H9 (cell line): ENCODE measurements around the gene CFAP119. TPM values are rescaled to one million over a fixed set of nuclear protein-coding genes. Genes with fewer than 3 reads are reported as not detected.

Experiments used
- DNase-seq: peaks from one replicate; pipeline ENCODE4 v3.0.0-alpha.2; 2017
- H2AFZ ChIP-seq: one replicate; pipeline ENCODE4 v1.6.1; 2013; ENCODE audit warnings: mild to moderate bottlenecking, low read length, control low read depth, moderate library complexity
- H2AK5ac ChIP-seq: 2 replicates; pipeline ENCODE4 v1.6.1; 2013; ENCODE audit warnings: low read length, control low read depth, mixed read lengths; ENCODE audit not compliant: insufficient read length
- H2BK120ac ChIP-seq: one replicate; pipeline ENCODE4 v1.6.1; 2013; ENCODE audit warnings: low read depth, mild to moderate bottlenecking, low read length, control low read depth, inconsistent platforms; ENCODE audit not compliant: poor library complexity, severe bottlenecking
- H2BK12ac ChIP-seq: 2 replicates; pipeline ENCODE4 v1.6.1; 2013; ENCODE audit warnings: low read length, control low read depth, mixed read lengths, low read depth; ENCODE audit not compliant: insufficient read length
- H2BK15ac ChIP-seq: 2 replicates; pipeline ENCODE4 v1.6.1; 2013; ENCODE audit warnings: low read depth, low read length, control low read depth
- H2BK20ac ChIP-seq: one replicate; pipeline ENCODE4 v1.6.1; 2013; ENCODE audit warnings: low read depth, mild to moderate bottlenecking, low read length, control low read depth, inconsistent platforms; ENCODE audit not compliant: poor library complexity, severe bottlenecking
- H2BK5ac ChIP-seq: 2 replicates; pipeline ENCODE4 v1.6.1; 2013; ENCODE audit warnings: low read length, control low read depth, mixed read lengths; ENCODE audit not compliant: insufficient read length
- H3K14ac ChIP-seq: 2 replicates; pipeline ENCODE4 v1.6.1; 2013; ENCODE audit warnings: low read length, control low read depth; ENCODE audit not compliant: insufficient read depth
- H3K18ac ChIP-seq: 2 replicates; pipeline ENCODE4 v1.6.1; 2013; ENCODE audit warnings: low read depth, mild to moderate bottlenecking, mixed read lengths, low read length, control low read depth; ENCODE audit not compliant: insufficient read length
- H3K23ac ChIP-seq: 2 replicates; pipeline ENCODE4 v1.6.1; 2013; ENCODE audit warnings: low read length, control low read depth, mixed read lengths, low read depth; ENCODE audit not compliant: insufficient read length
- H3K23me2 ChIP-seq: 2 replicates; pipeline ENCODE4 v1.6.1; 2013; ENCODE audit warnings: low read depth, mild to moderate bottlenecking, mixed read lengths, low read length, control low read depth; ENCODE audit not compliant: insufficient read length, poor library complexity, severe bottlenecking
- H3K27ac ChIP-seq: 2 replicates; pipeline ENCODE4 v1.5.1; 2013; ENCODE audit warnings: low read length, control low read depth, mixed read lengths, low read depth; ENCODE audit not compliant: insufficient read length
- H3K27me3 ChIP-seq: 2 replicates; pipeline ENCODE4 v1.6.1; 2013; ENCODE audit warnings: low read length, control low read depth, inconsistent platforms; ENCODE audit not compliant: insufficient read depth
- H3K4ac ChIP-seq: 2 replicates; pipeline ENCODE4 v1.6.1; 2013; ENCODE audit warnings: low read depth, mild to moderate bottlenecking, control low read depth, inconsistent platforms, low read length, moderate library complexity
- H3K4me1 ChIP-seq: 2 replicates; pipeline ENCODE4 v1.6.1; 2013; ENCODE audit warnings: low read length, control low read depth, inconsistent platforms; ENCODE audit not compliant: insufficient read depth
- H3K4me2 ChIP-seq: 2 replicates; pipeline ENCODE4 v1.6.1; 2013; ENCODE audit warnings: low read length, control low read depth, mixed read lengths; ENCODE audit not compliant: insufficient read length, insufficient read depth
- H3K56ac ChIP-seq: 2 replicates; pipeline ENCODE4 v1.6.1; 2013; ENCODE audit warnings: low read depth, mild to moderate bottlenecking, mixed read lengths, low read length, control low read depth; ENCODE audit not compliant: insufficient read length
- H3K79me1 ChIP-seq: 2 replicates; pipeline ENCODE4 v1.6.1; 2013; ENCODE audit warnings: low read depth, mild to moderate bottlenecking, moderate library complexity, low read length, control low read depth, inconsistent platforms; ENCODE audit not compliant: insufficient read depth, poor library complexity, severe bottlenecking
- H3K79me2 ChIP-seq: 2 replicates; pipeline ENCODE4 v1.6.1; 2013; ENCODE audit warnings: low read length, control low read depth, inconsistent platforms; ENCODE audit not compliant: insufficient read depth
- H3K9ac ChIP-seq: 2 replicates; pipeline ENCODE4 v1.6.1; 2013; ENCODE audit warnings: low read length, control low read depth, mixed read lengths; ENCODE audit not compliant: insufficient read length; ENCODE audit errors: extremely low read depth
- H3K9me3 ChIP-seq: one replicate; pipeline ENCODE4 v1.6.1; 2013; ENCODE audit warnings: low read depth, low read length, inconsistent platforms; ENCODE audit not compliant: control insufficient read depth
- H3T11ph ChIP-seq: one replicate; pipeline ENCODE4 v1.6.1; 2013; ENCODE audit warnings: mild to moderate bottlenecking, low read length, control low read depth, inconsistent platforms
- H4K20me1 ChIP-seq: one replicate; pipeline ENCODE4 v1.6.1; 2013; ENCODE audit not compliant: control insufficient read depth, insufficient read length, insufficient read depth
- H4K5ac ChIP-seq: 2 replicates; pipeline ENCODE4 v1.6.1; 2013; ENCODE audit warnings: low read depth, mild to moderate bottlenecking, mixed read lengths, low read length, control low read depth; ENCODE audit not compliant: insufficient read length
- H4K8ac ChIP-seq: replicated peaks from 2 replicates; pipeline ENCODE4 v1.6.1; 2013; ENCODE audit warnings: low read length, control low read depth, mixed read lengths, low read depth; ENCODE audit not compliant: insufficient read length
- H4K91ac ChIP-seq: 2 replicates; pipeline ENCODE4 v1.6.1; 2013; ENCODE audit warnings: low read depth, mild to moderate bottlenecking, moderate library complexity, mixed read lengths, low read length, control low read depth; ENCODE audit not compliant: insufficient read length
- H3K27ac Mint-ChIP-seq, 3 experiments: 2 replicates in 2 of 3; 3 replicates in 1 of 3; pipeline ENCODE4 v1.8.0; 2020 to 2021; ENCODE audit warnings: mixed read lengths in 3 of 3, mild to moderate bottlenecking in 1 of 3, moderate library complexity in 1 of 3
- H3K27me3 Mint-ChIP-seq: 2 replicates; pipeline ENCODE4 v1.8.0; 2021; ENCODE audit warnings: low read depth, mild to moderate bottlenecking, moderate library complexity, mixed read lengths
- H3K36me3 Mint-ChIP-seq, 3 experiments: 2 replicates in 2 of 3; 3 replicates in 1 of 3; pipeline ENCODE4 v1.8.0; 2020 to 2021; ENCODE audit warnings: low read depth in 3 of 3, mixed read lengths in 3 of 3; ENCODE audit not compliant: insufficient read depth in 1 of 3
- H3K4me1 Mint-ChIP-seq, 2 experiments: 2 replicates each; pipeline ENCODE4 v1.8.0; 2020; ENCODE audit warnings: mixed read lengths in 2 of 2
- H3K4me3 Mint-ChIP-seq, 2 experiments: 2 replicates in 1 of 2; 3 replicates in 1 of 2; pipeline ENCODE4 v1.8.0; 2020 to 2021; ENCODE audit warnings: mild to moderate bottlenecking in 2 of 2, mixed read lengths in 2 of 2, moderate library complexity in 1 of 2
- H3K9me3 Mint-ChIP-seq, 2 experiments: 2 replicates in 1 of 2; 3 replicates in 1 of 2; pipeline ENCODE4 v1.8.0; 2020; ENCODE audit warnings: mild to moderate bottlenecking in 2 of 2, mixed read lengths in 2 of 2, moderate library complexity in 1 of 2
- WGBS: extraction: QIAGEN DNeasy Blood & Tissue Kit; methylation state at CpG from one replicate; pipeline ENCODE4 v1.1.7; 2013; ENCODE audit warnings: missing lambda C conversion rate, low lambda C conversion rate, mixed read lengths; ENCODE audit not compliant: insufficient read length; ENCODE audit errors: extremely low coverage; 5-methylcytosine and 5-hydroxymethylcytosine counted together
- total RNA-seq: library from RNA; stranded (reverse); gene quantifications from 2 replicates; pipeline ENCODE4 v1.2.1, GENCODE V29; 2021
- TF ChIP-seq, protein P1 (sequence below): fragments of 200-600 bp; sonication (generic); conservative IDR thresholded peaks from 3 replicates; pipeline ENCODE4 v1.8.0; 2021; ENCODE audit warnings: antibody characterized with exemption, mild to moderate bottlenecking

The CFAP119 gene
- total RNA-seq, 1 experiment from 2014 or later: 5.4 TPM

DNA sequence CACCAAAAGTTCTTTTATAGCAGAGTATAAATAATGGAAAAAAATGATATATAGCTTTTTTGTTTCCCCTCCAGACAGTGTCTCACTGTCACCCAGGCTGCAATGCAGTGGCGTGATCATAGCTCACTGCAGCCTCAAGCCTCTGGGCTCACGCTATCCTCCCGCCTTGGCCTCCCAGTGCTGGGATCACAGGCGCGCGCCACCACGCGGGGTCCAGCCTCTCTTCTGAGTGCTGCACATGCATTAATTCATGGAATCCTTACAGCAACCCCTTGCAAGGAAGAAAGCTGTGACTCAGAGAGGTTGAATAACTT is 43.2 kb upstream of the CFAP119 start:
- no peaks in the 10 kb centered on the region for H3K79me2 ChIP-seq
- peak overlapping the region in 1 of 3 experiments; percentile 44; a peak in 2 of 7 replicates for H3K27ac Mint-ChIP-seq
- WGBS: no CpG with 5 or more reads among the region's 8 CpGs

More for the DNA sequence above, 43.2 kb upstream of the CFAP119 start:
- no peak for DNase-seq
- H3K9me3 Mint-ChIP-seq: no peaks in the 10 kb centered on the region
- H4K8ac ChIP-seq: peak overlapping the region; percentile 11
- peaks cover 8 to 16% of the 10 kb centered on the region in 2 experiments for H3K4me1 Mint-ChIP-seq
- H3K27me3 ChIP-seq: peaks cover 8% of the 10 kb centered on the region; the same call in 1 of the 2 replicates
- no peak overlapping the region for H3K27ac ChIP-seq
- H3K4ac ChIP-seq: no peak overlapping the region
- H3K56ac ChIP-seq: no peak overlapping the region
- peak overlapping the region; percentile 12 for H3K18ac ChIP-seq
- peak overlapping the region; percentile 73 to 87 for H3K4me3 Mint-ChIP-seq
- H2AFZ ChIP-seq: peak overlapping the region; percentile 53
- no peak overlapping the region for H4K5ac ChIP-seq
- no peaks in the 10 kb centered on the region for H3K4me1 ChIP-seq
- TF ChIP-seq, protein P1, sequence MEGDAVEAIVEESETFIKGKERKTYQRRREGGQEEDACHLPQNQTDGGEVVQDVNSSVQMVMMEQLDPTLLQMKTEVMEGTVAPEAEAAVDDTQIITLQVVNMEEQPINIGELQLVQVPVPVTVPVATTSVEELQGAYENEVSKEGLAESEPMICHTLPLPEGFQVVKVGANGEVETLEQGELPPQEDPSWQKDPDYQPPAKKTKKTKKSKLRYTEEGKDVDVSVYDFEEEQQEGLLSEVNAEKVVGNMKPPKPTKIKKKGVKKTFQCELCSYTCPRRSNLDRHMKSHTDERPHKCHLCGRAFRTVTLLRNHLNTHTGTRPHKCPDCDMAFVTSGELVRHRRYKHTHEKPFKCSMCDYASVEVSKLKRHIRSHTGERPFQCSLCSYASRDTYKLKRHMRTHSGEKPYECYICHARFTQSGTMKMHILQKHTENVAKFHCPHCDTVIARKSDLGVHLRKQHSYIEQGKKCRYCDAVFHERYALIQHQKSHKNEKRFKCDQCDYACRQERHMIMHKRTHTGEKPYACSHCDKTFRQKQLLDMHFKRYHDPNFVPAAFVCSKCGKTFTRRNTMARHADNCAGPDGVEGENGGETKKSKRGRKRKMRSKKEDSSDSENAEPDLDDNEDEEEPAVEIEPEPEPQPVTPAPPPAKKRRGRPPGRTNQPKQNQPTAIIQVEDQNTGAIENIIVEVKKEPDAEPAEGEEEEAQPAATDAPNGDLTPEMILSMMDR: no peak
- H2BK5ac ChIP-seq: no peak overlapping the region
- peaks cover 2% of the 10 kb centered on the region for H4K20me1 ChIP-seq
- no peaks in the 10 kb centered on the region for H3K79me1 ChIP-seq
- H3K4me2 ChIP-seq: peak overlapping the region; percentile 93
- no peak overlapping the region for H2BK20ac ChIP-seq
- no peak overlapping the region for H2BK120ac ChIP-seq
- H3K27me3 Mint-ChIP-seq: peaks cover 86% of the 10 kb centered on the region
- peak overlapping the region; percentile 51; the same call in 1 of the 2 replicates for H3K14ac ChIP-seq
- H3K9ac ChIP-seq: peak overlapping the region; percentile 8
- no peak overlapping the region for H2BK15ac ChIP-seq
- H3K36me3 Mint-ChIP-seq: no peaks in the 10 kb centered on the region
- H3K23ac ChIP-seq: no peak overlapping the region
- no peaks in the 10 kb centered on the region for H3K9me3 ChIP-seq
- H3K23me2 ChIP-seq: peaks cover 9% of the 10 kb centered on the region
- no peak overlapping the region for H3T11ph ChIP-seq
- H4K91ac ChIP-seq: no peak overlapping the region
- no peak overlapping the region for H2AK5ac ChIP-seq
- H2BK12ac ChIP-seq: no peak overlapping the region
